ENCODE results near the gene SLC17A5. TPM values are rescaled to one million over a fixed set of nuclear protein-coding genes. Genes with fewer than 3 reads are reported as not detected.

Gene SLC17A5
- total and polyA plus RNA-seq, 2 donors (not counting 1 experiment from before 2014, with no cell fraction given): 2.1 to 8.0 TPM

DNA sequence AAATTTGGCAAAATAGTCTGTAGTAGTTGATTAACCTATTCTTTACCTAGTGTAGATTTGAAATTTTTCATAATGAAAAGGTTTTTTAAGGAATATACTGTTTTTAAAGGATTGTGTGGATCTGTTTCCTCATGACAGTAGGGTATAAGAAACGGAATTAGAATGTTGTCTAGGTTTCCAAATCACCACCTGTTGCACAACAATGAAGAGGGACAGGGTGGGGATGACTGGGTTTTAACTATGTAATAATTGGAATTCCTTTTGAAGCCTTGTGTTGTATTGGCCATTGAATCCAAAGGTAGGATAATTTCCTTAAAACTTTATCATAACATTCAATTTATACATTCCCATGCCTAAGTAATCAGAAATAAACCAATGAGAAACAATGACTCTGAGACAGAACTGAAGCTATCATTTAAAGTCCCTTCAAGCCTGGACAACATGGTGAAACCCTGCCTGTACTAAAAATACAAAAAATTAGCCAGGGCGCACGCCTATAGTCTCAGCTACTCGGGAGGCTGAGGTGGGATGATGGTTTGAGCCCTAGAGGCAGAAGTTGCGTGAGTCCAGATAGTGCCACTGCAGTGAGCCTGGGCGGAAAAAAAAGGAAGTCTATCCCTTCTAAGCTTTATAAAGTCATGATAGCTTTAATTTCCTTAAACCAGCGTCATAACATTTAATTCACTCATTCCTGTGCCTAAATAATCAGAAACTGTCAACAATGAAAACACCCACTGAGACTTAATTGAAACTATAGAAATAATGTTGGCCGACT lies 18.3 kb upstream of the SLC17A5 start:
- Histone ChIP-seq H3K9me3 (ENCODE audit: control extremely low read depth in 1 of 3, control insufficient read depth in 2 of 3, insufficient read depth in 1 of 3, low read length in 2 of 3) (no peaks in the 10 kb centered on the region), H2AFZ (ENCODE audit: insufficient read depth, low read depth, low read length, poor library complexity, severe bottlenecking) (no peak overlapping the region), H3K4me2 (replicated peaks; ENCODE audit: low read depth, low read length, poor library complexity, severe bottlenecking) (no peak overlapping the region), H3K27me3 (replicated peaks in 1 of 4; ENCODE audit: control extremely low read depth in 1 of 4, control insufficient read depth in 3 of 4, insufficient read depth in 4 of 4, low read length in 3 of 4) (peaks cover 0 to 3% (median 0%) of the 10 kb centered on the region in 4 experiments), H3K36me3 (replicated peaks in 1 of 2; ENCODE audit: control extremely low read depth in 1 of 2, control insufficient read depth in 1 of 2, extremely low read depth in 1 of 2, insufficient read depth in 2 of 2, low read length in 1 of 2) (no peaks in the 10 kb centered on the region), H4K20me1 (ENCODE audit: control insufficient read depth, insufficient read depth, low read length, poor library complexity, severe bottlenecking) (no peaks in the 10 kb centered on the region), H3K4me1 (ENCODE audit: control insufficient read depth in 2 of 2, insufficient read depth in 2 of 2, low read length in 2 of 2) (no peaks in the 10 kb centered on the region), H3K4me3 (ENCODE audit: control extremely low read depth in 1 of 5, extremely low read depth in 1 of 5, insufficient read depth in 1 of 5, low read depth in 2 of 5, low read length in 4 of 5) (no peak overlapping the region), H3K9ac (ENCODE audit: low read length) (no peak overlapping the region), H3K79me2 (ENCODE audit: control insufficient read depth, insufficient read depth, low read length) (no peaks in the 10 kb centered on the region), H3K27ac (ENCODE audit: low read length in 2 of 2) (no peak overlapping the region)
- H3K27me3 Mint-ChIP-seq: peaks cover 30% of the 10 kb centered on the region
- no peak for ATAC-seq (ENCODE audit: low read depth)
- WGBS (ENCODE audit: insufficient coverage): 81% methylated on average over 5 of the region's 8 CpGs
- no peaks in the 10 kb centered on the region for H3K9me3 Mint-ChIP-seq (ENCODE audit: insufficient read depth)
- DNase-seq: no peak
- no peak for TF ChIP-seq EZH2 (IDR thresholded peaks at IDR 0.05; ENCODE audit: borderline replicate concordance, insufficient read depth, low read depth, low read length, poor library complexity, severe bottlenecking)
- TF ChIP-seq, protein P1, sequence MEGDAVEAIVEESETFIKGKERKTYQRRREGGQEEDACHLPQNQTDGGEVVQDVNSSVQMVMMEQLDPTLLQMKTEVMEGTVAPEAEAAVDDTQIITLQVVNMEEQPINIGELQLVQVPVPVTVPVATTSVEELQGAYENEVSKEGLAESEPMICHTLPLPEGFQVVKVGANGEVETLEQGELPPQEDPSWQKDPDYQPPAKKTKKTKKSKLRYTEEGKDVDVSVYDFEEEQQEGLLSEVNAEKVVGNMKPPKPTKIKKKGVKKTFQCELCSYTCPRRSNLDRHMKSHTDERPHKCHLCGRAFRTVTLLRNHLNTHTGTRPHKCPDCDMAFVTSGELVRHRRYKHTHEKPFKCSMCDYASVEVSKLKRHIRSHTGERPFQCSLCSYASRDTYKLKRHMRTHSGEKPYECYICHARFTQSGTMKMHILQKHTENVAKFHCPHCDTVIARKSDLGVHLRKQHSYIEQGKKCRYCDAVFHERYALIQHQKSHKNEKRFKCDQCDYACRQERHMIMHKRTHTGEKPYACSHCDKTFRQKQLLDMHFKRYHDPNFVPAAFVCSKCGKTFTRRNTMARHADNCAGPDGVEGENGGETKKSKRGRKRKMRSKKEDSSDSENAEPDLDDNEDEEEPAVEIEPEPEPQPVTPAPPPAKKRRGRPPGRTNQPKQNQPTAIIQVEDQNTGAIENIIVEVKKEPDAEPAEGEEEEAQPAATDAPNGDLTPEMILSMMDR (IDR thresholded peaks at IDR 0.05): no peak
- H3K4me3 Mint-ChIP-seq: no peak overlapping the region
- H3K27ac Mint-ChIP-seq: no peak overlapping the region
- ChIA-PET POLR2A (no interaction called here), CTCF (interaction anchor here (0.6 to 1.1 kb wide), 6 partner anchors 9 to 1539 kb away, joined by 3 to 4 read pairs (median 3); partner anchors contain the start of gene SLC17A5)
- intact Hi-C loops (cut with micrococcal nuclease): no loop called here
- no peaks in the 10 kb centered on the region for H3K4me1 Mint-ChIP-seq

DNA sequence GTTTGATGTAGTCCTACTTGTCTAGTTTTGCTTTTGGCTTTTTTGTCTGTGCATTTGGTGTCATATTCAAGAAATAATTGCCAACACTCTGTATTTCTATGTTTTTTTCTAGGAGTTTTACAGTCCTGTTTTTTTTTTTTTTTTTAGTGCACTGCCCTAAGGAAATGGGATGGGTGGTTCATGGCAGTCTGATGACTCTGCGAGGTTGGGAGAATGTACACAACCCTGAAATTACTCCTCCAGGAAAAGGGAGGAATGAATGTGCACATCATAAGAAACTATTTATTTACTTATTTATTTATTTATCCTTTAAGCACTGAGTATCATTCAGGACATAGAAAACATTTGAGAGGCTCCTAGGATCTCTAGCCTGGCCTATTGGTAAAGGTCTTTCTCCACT lies 15.2 kb upstream of the SLC17A5 start:
- no peak overlapping the region for H3K4me3 Mint-ChIP-seq
- no CpG with 5 or more reads among the region's 1 CpG for WGBS (ENCODE audit: insufficient coverage)
- no peak for DNase-seq
- Histone ChIP-seq H3K9me3 (ENCODE audit: control extremely low read depth in 1 of 3, control insufficient read depth in 2 of 3, insufficient read depth in 1 of 3, low read length in 2 of 3) (no peaks in the 10 kb centered on the region), H3K4me2 (replicated peaks; ENCODE audit: low read depth, low read length, poor library complexity, severe bottlenecking) (no peak overlapping the region), H3K27me3 (replicated peaks in 1 of 4; ENCODE audit: control extremely low read depth in 1 of 4, control insufficient read depth in 3 of 4, insufficient read depth in 4 of 4, low read length in 3 of 4) (peaks cover 0 to 3% (median 0%) of the 10 kb centered on the region in 4 experiments), H3K27ac (ENCODE audit: low read length in 2 of 2) (no peak overlapping the region), H3K79me2 (ENCODE audit: control insufficient read depth, insufficient read depth, low read length) (no peaks in the 10 kb centered on the region), H3K36me3 (replicated peaks in 1 of 2; ENCODE audit: control extremely low read depth in 1 of 2, control insufficient read depth in 1 of 2, extremely low read depth in 1 of 2, insufficient read depth in 2 of 2, low read length in 1 of 2) (no peaks in the 10 kb centered on the region), H4K20me1 (ENCODE audit: control insufficient read depth, insufficient read depth, low read length, poor library complexity, severe bottlenecking) (no peaks in the 10 kb centered on the region), H3K9ac (ENCODE audit: low read length) (no peak overlapping the region), H2AFZ (ENCODE audit: insufficient read depth, low read depth, low read length, poor library complexity, severe bottlenecking) (no peak overlapping the region), H3K4me3 (ENCODE audit: control extremely low read depth in 1 of 5, extremely low read depth in 1 of 5, insufficient read depth in 1 of 5, low read depth in 2 of 5, low read length in 4 of 5) (no peak overlapping the region), H3K4me1 (ENCODE audit: control insufficient read depth in 2 of 2, insufficient read depth in 2 of 2, low read length in 2 of 2) (no peaks in the 10 kb centered on the region)
- intact Hi-C loops (cut with micrococcal nuclease): no loop called here
- ChIA-PET POLR2A (no interaction called here), CTCF (no interaction called here)
- TF ChIP-seq, protein P1 (IDR thresholded peaks at IDR 0.05): no peak
- TF ChIP-seq EZH2 (IDR thresholded peaks at IDR 0.05; ENCODE audit: borderline replicate concordance, insufficient read depth, low read depth, low read length, poor library complexity, severe bottlenecking): no peak
- peaks cover 35% of the 10 kb centered on the region for H3K27me3 Mint-ChIP-seq
- no peak overlapping the region for H3K27ac Mint-ChIP-seq
- no peaks in the 10 kb centered on the region for H3K9me3 Mint-ChIP-seq (ENCODE audit: insufficient read depth)
- no peak for ATAC-seq (ENCODE audit: low read depth)
- H3K4me1 Mint-ChIP-seq: no peaks in the 10 kb centered on the region
